C4-2B (cell line): Measurements from ENCODE around the gene NTRK1.
A peak's percentile ranks its signal among the peaks of the same experiment; 100 is the strongest.

ENCODE experiments used
- H3K27ac ChIP-seq: fragments of 450-650 bp; 2 replicates; pipeline ENCODE4 v1.5.1; 2017
- ZFX ChIP-seq: fragments of 450-650 bp; IDR thresholded peaks from 2 replicates; pipeline ENCODE4 v1.6.1; 2017
- TF ChIP-seq, protein P1 (sequence below): fragments of 450-650 bp; conservative IDR thresholded peaks from 2 replicates; pipeline ENCODE4 v1.5.1; 2017; ENCODE audit warnings: mild to moderate bottlenecking

NTRK1 gene

DNA sequence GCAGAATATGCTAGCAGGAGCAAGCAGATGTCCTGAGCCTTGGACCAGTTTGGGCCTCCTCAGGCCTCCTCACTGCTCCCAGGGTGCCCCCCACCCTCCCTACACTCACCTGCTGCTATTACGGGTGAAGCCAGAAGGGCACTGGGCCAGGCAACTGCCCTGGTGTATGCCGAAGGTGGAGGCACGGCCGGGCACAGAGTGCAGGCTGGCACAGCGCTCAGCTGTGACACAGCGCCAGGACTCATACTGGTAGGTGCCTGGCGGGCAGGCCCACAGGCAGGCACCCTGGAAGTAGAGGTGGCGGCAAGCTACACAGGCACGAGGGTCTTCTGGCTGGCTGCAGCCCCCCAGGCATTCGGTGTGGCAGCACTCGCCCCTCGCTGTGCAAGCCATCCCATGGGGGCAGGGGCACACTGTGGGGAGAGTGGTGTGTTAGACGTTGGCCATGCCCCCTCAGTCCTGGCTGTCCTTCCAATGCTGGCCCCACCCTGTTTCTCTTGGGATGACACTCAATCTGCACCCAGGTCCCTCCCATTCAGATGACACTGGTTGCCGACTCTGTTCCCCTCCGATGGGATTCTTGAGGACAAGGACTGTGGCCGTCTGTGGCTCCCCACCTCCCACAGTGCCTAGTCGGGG is 8.8 kb upstream of the NTRK1 start:
- H3K27ac ChIP-seq: no peak overlapping the region
- TF ChIP-seq, protein P1, sequence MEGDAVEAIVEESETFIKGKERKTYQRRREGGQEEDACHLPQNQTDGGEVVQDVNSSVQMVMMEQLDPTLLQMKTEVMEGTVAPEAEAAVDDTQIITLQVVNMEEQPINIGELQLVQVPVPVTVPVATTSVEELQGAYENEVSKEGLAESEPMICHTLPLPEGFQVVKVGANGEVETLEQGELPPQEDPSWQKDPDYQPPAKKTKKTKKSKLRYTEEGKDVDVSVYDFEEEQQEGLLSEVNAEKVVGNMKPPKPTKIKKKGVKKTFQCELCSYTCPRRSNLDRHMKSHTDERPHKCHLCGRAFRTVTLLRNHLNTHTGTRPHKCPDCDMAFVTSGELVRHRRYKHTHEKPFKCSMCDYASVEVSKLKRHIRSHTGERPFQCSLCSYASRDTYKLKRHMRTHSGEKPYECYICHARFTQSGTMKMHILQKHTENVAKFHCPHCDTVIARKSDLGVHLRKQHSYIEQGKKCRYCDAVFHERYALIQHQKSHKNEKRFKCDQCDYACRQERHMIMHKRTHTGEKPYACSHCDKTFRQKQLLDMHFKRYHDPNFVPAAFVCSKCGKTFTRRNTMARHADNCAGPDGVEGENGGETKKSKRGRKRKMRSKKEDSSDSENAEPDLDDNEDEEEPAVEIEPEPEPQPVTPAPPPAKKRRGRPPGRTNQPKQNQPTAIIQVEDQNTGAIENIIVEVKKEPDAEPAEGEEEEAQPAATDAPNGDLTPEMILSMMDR: no peak
- no peak for TF ChIP-seq ZFX

DNA sequence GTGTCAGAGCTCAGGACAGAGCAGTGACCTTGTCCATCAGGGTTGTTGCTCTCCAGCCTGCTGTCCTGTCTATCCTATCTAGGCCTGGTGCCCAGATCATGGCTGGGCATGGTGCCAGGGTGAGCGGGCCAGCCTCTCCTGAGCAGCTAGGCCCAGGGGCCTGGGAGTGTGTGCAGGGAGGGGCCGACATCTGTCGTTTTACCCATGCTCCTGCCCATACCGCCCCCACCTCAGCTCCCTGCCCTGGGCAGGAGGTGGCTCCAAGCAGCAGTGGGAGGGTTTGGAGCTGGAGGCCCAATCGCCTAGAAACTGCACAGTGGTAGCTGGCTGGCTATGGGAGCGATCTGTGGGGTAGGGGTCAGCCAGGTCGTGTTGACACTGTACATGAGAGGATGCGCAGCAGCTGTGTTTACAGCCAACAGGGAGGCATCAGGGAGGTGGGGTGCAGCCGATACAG is 8.2 kb upstream of the NTRK1 start:
- TF ChIP-seq ZFX: peak; percentile 20; the same call in 1 of the 2 replicates
- TF ChIP-seq, protein P1: no peak
- no peak overlapping the region for H3K27ac ChIP-seq

DNA sequence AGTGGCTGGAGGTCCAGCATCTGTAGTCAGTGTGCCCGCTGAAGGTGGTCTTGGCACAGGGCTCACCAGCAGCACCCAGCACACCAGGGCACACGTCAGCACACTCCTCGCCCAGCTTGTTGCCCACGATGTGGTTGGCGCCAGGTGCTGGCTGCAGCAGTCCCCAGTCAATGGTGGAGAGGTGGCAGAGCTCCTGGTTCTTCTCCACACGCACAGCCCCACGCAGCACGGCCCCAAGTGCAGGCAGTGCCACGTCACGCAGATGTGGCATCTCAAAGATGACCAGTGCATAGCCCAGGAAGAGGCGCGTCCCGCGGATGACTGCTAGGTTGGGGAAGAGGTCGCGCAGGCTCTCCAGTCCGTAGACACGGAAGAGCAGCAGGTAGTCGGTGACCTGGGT is 6.9 kb upstream of the NTRK1 start:
- TF ChIP-seq, protein P1: no peak
- H3K27ac ChIP-seq: no peak overlapping the region

DNA sequence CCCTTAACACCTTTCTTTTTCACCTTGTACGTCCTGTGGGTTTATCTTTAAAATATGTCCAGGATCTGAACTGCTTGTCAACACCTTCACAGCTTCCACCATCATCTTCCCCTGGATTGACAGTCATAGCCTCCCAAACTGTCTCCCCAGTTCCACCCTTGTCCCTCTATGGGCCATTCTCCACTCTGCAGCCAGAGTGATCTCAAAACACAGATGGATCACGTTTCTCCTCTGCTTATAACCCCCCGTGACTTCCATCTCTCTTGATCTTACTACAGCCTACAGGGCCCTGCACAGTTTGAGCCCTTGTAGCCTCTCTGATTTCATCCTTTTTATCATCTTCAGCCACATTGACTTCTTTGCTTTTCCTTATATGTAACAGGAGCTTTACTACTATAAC is 6.0 kb upstream of the NTRK1 start:
- TF ChIP-seq, protein P1: no peak
- TF ChIP-seq ZFX: no peak

DNA sequence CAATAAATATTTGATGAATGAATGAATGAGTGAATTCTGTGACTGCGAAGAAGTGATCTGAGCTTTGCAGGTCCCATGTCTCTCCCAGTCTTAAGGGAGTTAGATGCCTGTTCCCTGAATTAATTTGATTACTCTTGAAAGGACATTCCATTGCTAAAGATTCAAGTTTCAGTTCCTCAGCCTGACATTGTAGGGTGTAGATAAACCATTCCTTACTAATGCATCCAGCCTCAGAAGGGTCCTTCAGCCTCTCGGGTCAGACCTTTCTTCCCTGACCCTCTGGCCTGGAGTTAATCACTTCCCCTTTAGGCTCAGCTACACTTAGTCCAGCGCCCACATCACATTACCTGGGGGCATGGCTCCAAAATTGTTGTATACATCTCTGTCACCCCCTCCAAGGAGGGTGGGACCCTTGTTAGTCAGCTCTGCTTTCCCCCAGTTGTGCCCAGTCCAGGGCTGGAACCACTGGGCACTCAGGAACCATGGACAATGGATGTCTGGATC is 4.3 kb upstream of the NTRK1 start:
- no peak overlapping the region for H3K27ac ChIP-seq
- TF ChIP-seq, protein P1: no peak
- no peak for TF ChIP-seq ZFX

More for the DNA sequence above, 6.0 kb upstream of the NTRK1 start:
- no peak overlapping the region for H3K27ac ChIP-seq

DNA sequence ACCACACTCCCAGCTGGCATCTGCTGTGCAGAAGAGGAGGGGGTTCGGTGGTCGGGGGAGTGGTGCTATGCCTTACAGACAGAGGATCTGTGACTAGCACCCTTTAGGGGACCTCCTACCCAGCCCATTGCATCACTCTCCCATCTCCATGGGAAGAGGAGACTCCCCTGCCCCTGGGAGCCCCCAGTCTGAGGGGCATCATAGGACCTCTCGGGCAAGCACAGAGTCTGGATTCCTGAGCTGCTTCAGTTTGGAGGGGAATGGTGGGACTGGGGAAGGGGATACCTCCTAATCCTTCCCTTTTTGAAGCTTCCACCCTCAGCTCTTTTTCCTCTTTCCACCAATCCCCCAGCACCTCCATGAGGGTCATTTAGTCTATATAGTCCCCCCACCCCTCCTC is 3.1 kb upstream of the NTRK1 start:
- no peak overlapping the region for H3K27ac ChIP-seq
- no peak for TF ChIP-seq ZFX
- TF ChIP-seq, protein P1: no peak

DNA sequence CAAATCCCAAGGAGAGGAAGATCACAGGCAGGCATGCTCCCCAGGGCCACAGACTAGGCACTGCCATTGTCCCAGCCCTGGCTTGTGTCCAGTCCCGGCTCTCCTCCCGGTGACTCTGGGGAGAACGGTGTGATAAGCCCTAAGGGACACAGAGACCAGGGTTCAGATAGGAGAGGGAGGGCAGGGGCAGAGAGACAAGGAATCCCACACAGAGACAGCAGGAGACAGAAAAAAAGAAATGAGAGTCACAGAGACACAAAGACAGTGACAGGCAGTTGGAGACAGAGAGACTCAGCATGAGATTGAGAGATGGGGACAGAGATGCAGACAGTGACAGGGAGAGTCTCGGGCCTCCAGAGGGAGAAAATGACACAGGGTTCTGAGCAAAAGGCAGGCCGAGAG is 2.1 kb upstream of the NTRK1 start:
- TF ChIP-seq, protein P1: no peak
- TF ChIP-seq ZFX: no peak
- H3K27ac ChIP-seq: no peak overlapping the region
